PFSK-1 (cell line): ENCODE measurements around the gene SORBS1.

Experiments
- FOXP2 ChIP-seq: optimal IDR thresholded peaks from 2 replicates; pipeline ENCODE3; 2011; ENCODE audit warnings: borderline replicate concordance, control low read depth, inconsistent platforms; ENCODE audit not compliant: insufficient read depth; ENCODE audit errors: extremely low read length, extremely low read depth
- POLR2AphosphoS5 ChIP-seq: IDR thresholded peaks from 2 replicates; pipeline ENCODE4 v1.6.1; 2012; ENCODE audit warnings: low read depth, mild to moderate bottlenecking, control low read depth, low read length, moderate library complexity
- REST ChIP-seq, 2 experiments: IDR thresholded peaks; 2 replicates each; pipeline versions ENCODE4 v1.6.1 to v1.8.0; 2011 to 2012; ENCODE audit warnings: low read depth in 2 of 2, low read length in 2 of 2, control low read depth in 1 of 2, inconsistent platforms in 1 of 2, mild to moderate bottlenecking in 1 of 2, moderate library complexity in 1 of 2; ENCODE audit not compliant: insufficient read depth in 1 of 2
- SIN3A ChIP-seq: IDR thresholded peaks from 2 replicates; pipeline ENCODE4 v1.6.1; 2012; ENCODE audit warnings: mild to moderate bottlenecking, low read length, moderate library complexity, borderline replicate concordance; ENCODE audit not compliant: insufficient read depth
- TAF1 ChIP-seq: IDR thresholded peaks from 2 replicates; pipeline ENCODE4 v1.6.1; 2012; ENCODE audit warnings: low read length, control low read depth, borderline replicate concordance; ENCODE audit not compliant: insufficient read depth

Gene SORBS1

DNA sequence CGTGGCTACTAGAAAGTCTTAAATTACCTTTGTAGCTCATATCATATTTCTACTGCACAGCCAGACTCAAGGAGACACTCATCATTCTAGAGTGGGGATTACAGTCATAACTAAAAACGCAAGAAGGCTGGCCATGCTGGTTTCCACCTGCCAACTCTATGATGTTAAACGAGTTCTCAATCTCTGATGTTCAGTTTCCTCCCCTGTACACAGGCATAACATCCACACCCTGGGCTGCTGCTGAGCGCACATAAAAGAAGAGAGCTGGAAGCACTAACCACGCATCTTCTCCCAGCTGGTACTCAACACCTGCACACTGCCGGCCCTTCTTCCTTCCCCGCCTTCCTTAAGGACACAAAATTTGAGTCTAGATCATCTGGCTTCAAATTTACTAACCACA, 60.5 kb downstream of the SORBS1 start:
- no peak for TF ChIP-seq SIN3A
- no peak for TF ChIP-seq POLR2AphosphoS5
- TF ChIP-seq REST (IDR thresholded peaks at IDR 0.05; ENCODE audit: insufficient read depth in 1 of 2, low read depth in 2 of 2, low read length in 2 of 2): no peak
- TF ChIP-seq TAF1: no peak
- TF ChIP-seq FOXP2: no peak

- TF ChIP-seq POLR2AphosphoS5 (no peak), SIN3A (no peak), TAF1 (no peak), REST (IDR thresholded peaks at IDR 0.05; ENCODE audit: insufficient read depth in 1 of 2, low read depth in 2 of 2, low read length in 2 of 2) (no peak), FOXP2 (no peak)
Observed at GRCh38 chr10:95500097-95500496, 61.1 kb downstream of the SORBS1 start.

- no peak for TF ChIP-seq SIN3A
- no peak for TF ChIP-seq POLR2AphosphoS5
Observed at GRCh38 chr10:95499482-95499989, 61.6 kb downstream of the SORBS1 start.

DNA sequence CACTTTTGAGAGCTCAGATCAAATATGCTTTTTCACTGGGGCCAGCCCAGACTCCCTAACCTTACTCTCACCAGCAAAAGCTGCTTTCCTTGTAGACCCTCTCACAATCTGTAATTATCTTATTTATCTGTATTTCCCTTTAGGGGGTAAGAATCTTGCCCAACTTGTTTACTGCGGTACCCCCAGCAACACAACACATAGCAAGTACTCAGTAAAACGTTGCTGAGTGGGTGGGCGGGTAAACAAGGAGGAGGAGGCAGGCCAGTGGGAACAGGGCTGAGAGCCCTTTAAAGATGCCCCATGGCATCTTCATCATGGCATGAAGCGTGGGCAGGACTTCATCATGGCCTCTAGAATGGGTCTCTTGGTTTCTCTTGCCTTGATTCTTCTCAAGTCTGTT, 64.2 kb downstream of the SORBS1 start:
- TF ChIP-seq SIN3A: no peak
- no peak for TF ChIP-seq TAF1
- no peak for TF ChIP-seq REST (IDR thresholded peaks at IDR 0.05; ENCODE audit: insufficient read depth in 1 of 2, low read depth in 2 of 2, low read length in 2 of 2)
- no peak for TF ChIP-seq POLR2AphosphoS5
- TF ChIP-seq FOXP2: no peak

DNA sequence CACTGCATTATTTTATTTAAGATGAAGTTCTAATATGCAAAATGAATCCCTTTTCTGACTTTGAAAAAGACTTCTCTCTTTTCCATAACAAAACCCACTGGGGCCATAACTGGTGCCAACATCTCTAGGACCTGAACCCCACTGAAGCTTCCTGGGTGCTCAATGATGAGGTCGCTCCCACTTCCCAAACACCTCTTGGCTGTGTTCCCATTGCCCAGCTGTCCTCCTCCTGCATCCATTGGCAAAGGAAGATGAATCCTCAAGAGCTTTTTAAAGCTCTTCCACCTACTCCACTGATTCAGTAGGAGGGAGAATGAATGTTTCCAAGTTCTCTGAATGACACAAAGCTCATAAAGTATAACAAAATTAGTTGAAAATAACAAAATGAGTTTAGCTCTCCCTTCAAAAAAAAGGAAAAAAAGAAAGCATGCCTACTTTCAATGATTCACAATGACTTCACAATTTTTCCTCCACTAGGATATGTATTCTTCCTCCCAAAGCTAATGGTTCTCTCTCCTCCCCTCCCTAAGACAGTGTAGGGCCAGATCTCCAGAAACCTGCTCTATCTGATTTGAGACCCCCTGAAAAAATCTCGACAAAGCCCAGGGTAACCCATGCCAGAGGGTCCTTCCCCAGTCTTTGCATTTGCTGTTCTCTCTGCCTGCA, 64.8 kb downstream of the SORBS1 start:
- no peak for TF ChIP-seq REST (IDR thresholded peaks at IDR 0.05; ENCODE audit: insufficient read depth in 1 of 2, low read depth in 2 of 2, low read length in 2 of 2)
- no peak for TF ChIP-seq SIN3A
- no peak for TF ChIP-seq POLR2AphosphoS5
- TF ChIP-seq TAF1: no peak
- no peak for TF ChIP-seq FOXP2
